DMS153 treated with DMSO at 0.1 percent for 48 hours (cell line): ENCODE data around the gene RCCD1.

Experiments
- DNase-seq: peaks from one replicate; lab custom pipeline; 2025; ENCODE audit not compliant: unreplicated experiment; lab: John Stamatoyannopoulos, UW

The RCCD1 gene

GRCh38 chr15:90942354-90943120 lies 12.1 kb upstream of the RCCD1 start:
- no peak for DNase-seq

- no peak for DNase-seq
These were observed 9.6 kb upstream of the RCCD1 start for GRCh38 chr15:90945091-90945490.

GRCh38 chr15:90946538-90946937 lies 8.1 kb upstream of the RCCD1 start:
- DNase-seq, result no peak

- no peak for DNase-seq
These were observed 7.6 kb upstream of the RCCD1 start for GRCh38 chr15:90946941-90947576.

GRCh38 chr15:90947577-90948357 lies 6.9 kb upstream of the RCCD1 start:
- no peak for DNase-seq

GRCh38 chr15:90948506-90948905 lies 6.2 kb upstream of the RCCD1 start:
- no peak for DNase-seq

- DNase-seq, result no peak
These were observed 4.6 kb upstream of the RCCD1 start for GRCh38 chr15:90949979-90950675.

- DNase-seq, result no peak
These were observed 4.0 kb upstream of the RCCD1 start for GRCh38 chr15:90950676-90951075.

GRCh38 chr15:90952901-90953677 lies 1.6 kb upstream of the RCCD1 start:
- DNase-seq, result no peak

GRCh38 chr15:90953947-90954711 lies 555 bp upstream of the RCCD1 start:
- no peak for DNase-seq

GRCh38 chr15:90955624-90956273 lies 1.1 kb downstream of the RCCD1 start:
- no peak for DNase-seq

GRCh38 chr15:90956274-90957030 lies 1.8 kb downstream of the RCCD1 start:
- DNase-seq, result no peak

- no peak for DNase-seq
These were observed 2.5 kb downstream of the RCCD1 start for GRCh38 chr15:90957031-90957790.

GRCh38 chr15:90957791-90958190 lies 3.1 kb downstream of the RCCD1 start:
- no peak for DNase-seq

GRCh38 chr15:90959028-90959595 lies 4.4 kb downstream of the RCCD1 start:
- no peak for DNase-seq

- DNase-seq, result no peak
These were observed 5.2 kb downstream of the RCCD1 start for GRCh38 chr15:90959894-90960293.

GRCh38 chr15:90960298-90961091 lies 5.8 kb downstream of the RCCD1 start:
- DNase-seq, result no peak
